Testis (tissue), 2 donors: Measurements from ENCODE around the gene FRMD3.

Experiments used
- POLR2A ChIP-seq: fragments of 450-650 bp; IDR thresholded peaks from one replicate; pipeline ENCODE4 v1.6.1; 2017; ENCODE audit warnings: antibody characterized with exemption, mild to moderate bottlenecking, moderate library complexity
- TF ChIP-seq, protein P1 (sequence below), 3 experiments: fragments of 450-650 bp in 2 of 3; fragments of 200-600 bp in 1 of 3; sonication (generic) in 1 of 3; IDR thresholded peaks; one replicate each; pipeline ENCODE4 v1.5.1; 2016 to 2019; ENCODE audit warnings: antibody characterized with exemption in 3 of 3, mild to moderate bottlenecking in 2 of 3, moderate library complexity in 1 of 3

DNA sequence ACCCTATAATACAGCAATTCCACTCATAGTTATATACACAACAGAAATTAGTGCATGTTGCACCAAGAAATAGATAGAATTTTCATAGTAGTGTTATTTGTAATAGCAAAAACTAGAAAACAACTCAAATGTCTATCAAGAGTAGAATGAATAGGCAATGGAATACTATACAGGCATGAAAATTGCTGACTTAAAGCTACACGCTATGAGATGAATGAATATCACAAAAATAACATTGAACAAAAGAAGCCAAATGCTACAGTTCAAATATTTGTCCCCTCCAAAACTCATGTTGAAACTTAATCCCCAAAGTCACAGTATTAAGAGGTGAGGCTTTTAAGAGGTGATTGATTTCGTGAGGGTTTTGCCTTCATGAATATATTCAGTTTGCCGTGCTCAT lies 215.1 kb downstream of the FRMD3 start:
- no peak for TF ChIP-seq POLR2A
- TF ChIP-seq, protein P1, sequence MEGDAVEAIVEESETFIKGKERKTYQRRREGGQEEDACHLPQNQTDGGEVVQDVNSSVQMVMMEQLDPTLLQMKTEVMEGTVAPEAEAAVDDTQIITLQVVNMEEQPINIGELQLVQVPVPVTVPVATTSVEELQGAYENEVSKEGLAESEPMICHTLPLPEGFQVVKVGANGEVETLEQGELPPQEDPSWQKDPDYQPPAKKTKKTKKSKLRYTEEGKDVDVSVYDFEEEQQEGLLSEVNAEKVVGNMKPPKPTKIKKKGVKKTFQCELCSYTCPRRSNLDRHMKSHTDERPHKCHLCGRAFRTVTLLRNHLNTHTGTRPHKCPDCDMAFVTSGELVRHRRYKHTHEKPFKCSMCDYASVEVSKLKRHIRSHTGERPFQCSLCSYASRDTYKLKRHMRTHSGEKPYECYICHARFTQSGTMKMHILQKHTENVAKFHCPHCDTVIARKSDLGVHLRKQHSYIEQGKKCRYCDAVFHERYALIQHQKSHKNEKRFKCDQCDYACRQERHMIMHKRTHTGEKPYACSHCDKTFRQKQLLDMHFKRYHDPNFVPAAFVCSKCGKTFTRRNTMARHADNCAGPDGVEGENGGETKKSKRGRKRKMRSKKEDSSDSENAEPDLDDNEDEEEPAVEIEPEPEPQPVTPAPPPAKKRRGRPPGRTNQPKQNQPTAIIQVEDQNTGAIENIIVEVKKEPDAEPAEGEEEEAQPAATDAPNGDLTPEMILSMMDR (IDR thresholded peaks at IDR 0.05), result no peak
